Activated gamma-delta T cell treated with anti-CD3 and anti-CD28 coated beads, Interleukin-2, amount 50 U/mL, for 16 hours (primary cell): ENCODE measurements around the gene PDE4D.
"Not testable (repeated sequence)": the region's sequence is repeated elsewhere in the genome, so short reads cannot be mapped to it uniquely, and the experiment has no call there.

Experiments
- DNase-seq: peaks from one replicate; pipeline ENCODE4 v3.0.0-alpha.2; 2020; ENCODE audit warnings: low read depth

PDE4D gene

GRCh38 chr5:59325070-59325469 is 568.5 kb downstream of the PDE4D start:
- DNase-seq = no peak

GRCh38 chr5:59322894-59323293 is 570.6 kb downstream of the PDE4D start:
- no peak for DNase-seq

- DNase-seq = no peak
These were observed 571.5 kb downstream of the PDE4D start for GRCh38 chr5:59322058-59322457.

- DNase-seq = no peak
These were observed 571.9 kb downstream of the PDE4D start for GRCh38 chr5:59321642-59322041.

GRCh38 chr5:59320420-59320819 is 573.1 kb downstream of the PDE4D start:
- DNase-seq = no peak

- DNase-seq = no peak
These were observed 574.3 kb downstream of the PDE4D start for GRCh38 chr5:59319250-59319649.

GRCh38 chr5:59317774-59318205 is 575.7 kb downstream of the PDE4D start:
- no peak for DNase-seq

- DNase-seq = no peak
These were observed 576.3 kb downstream of the PDE4D start for GRCh38 chr5:59317023-59317773.

GRCh38 chr5:59312223-59312622 is 581.3 kb downstream of the PDE4D start:
- no peak for DNase-seq

GRCh38 chr5:59308685-59309084 is 584.8 kb downstream of the PDE4D start:
- DNase-seq = not testable (repeated sequence)

GRCh38 chr5:59303289-59303716 is 590.2 kb downstream of the PDE4D start:
- DNase-seq = not testable (repeated sequence)

GRCh38 chr5:59302509-59302908 is 591.0 kb downstream of the PDE4D start:
- DNase-seq = not testable (repeated sequence)

GRCh38 chr5:59301727-59302126 is 591.8 kb downstream of the PDE4D start:
- DNase-seq = no peak

- no peak for DNase-seq
These were observed 592.6 kb downstream of the PDE4D start for GRCh38 chr5:59300930-59301329.

GRCh38 chr5:59299006-59299405 is 594.5 kb downstream of the PDE4D start:
- DNase-seq = no peak

- DNase-seq = no peak
These were observed 596.9 kb downstream of the PDE4D start for GRCh38 chr5:59296317-59297264.

GRCh38 chr5:59293700-59294099 is 599.8 kb downstream of the PDE4D start:
- DNase-seq = no peak

- DNase-seq = no peak
These were observed 601.6 kb downstream of the PDE4D start for GRCh38 chr5:59291941-59292340.

- DNase-seq = no peak
These were observed 605.6 kb downstream of the PDE4D start for GRCh38 chr5:59287884-59288283.

- DNase-seq = no peak
These were observed 606.2 kb downstream of the PDE4D start for GRCh38 chr5:59287361-59287760.

- DNase-seq = no peak
These were observed 607.0 kb downstream of the PDE4D start for GRCh38 chr5:59286510-59286909.

- DNase-seq = no peak
These were observed 608.1 kb downstream of the PDE4D start for GRCh38 chr5:59285300-59286016.
